Left lobe of liver (tissue), 2 donors: ENCODE data around the gene CDH22. TPM values are rescaled to one million over a fixed set of nuclear protein-coding genes. Genes with fewer than 3 reads are reported as not detected.

Source experiments
- ATAC-seq: fragments of 200-7000 bp; cut with Tn5 transposase; one replicate; pipeline ENCODE4 v1.9.1; 2020; ENCODE audit warnings: mild to moderate bottlenecking, moderate library complexity
- DNase-seq: peaks from one replicate; pipeline ENCODE4 v3.0.0-alpha.2; 2020; ENCODE audit warnings: low spot score
- total RNA-seq: library from RNA; stranded (reverse); gene quantifications from one replicate; pipeline ENCODE4 v1.2.1, GENCODE V29; 2021
- donor health status: DM: no; HTN: no; CAD: no; lungs with moderate emphysema.
- donor health status: DM: no; HTN: yes; CAD: no.

CDH22 gene
- total RNA-seq, 1 donor from 2014 or later, result 0.08 TPM

DNA sequence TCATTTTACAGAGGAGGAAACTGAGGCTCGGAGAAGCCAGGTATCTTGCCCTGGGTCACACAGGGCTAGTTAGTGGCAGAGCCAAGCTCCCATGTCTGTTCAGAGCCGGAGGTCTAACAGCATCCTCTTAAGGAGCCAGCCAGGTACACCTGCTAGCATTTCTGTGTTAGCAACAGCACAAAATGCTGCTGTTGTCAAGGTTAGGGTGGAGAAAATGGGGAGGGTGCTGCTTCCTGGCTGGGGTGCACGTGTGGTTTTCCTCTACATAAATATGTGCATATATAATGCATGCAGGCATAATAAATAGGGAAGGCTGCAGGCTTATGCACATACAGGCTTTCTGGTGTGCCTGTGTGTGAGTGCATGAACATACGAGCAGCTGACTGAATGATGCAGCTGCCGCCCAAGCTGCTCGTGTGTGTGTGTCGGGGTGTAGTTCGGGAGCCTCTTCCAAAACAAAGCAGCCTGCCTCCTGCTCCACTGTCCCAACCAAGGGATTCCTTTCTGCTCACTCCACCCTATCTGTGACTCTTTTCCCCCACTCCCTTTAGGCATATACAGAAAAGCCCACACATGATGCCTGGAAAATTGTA, 103.6 kb downstream of the CDH22 start:
- DNase-seq, result no peak
- ATAC-seq, result no peak

DNA sequence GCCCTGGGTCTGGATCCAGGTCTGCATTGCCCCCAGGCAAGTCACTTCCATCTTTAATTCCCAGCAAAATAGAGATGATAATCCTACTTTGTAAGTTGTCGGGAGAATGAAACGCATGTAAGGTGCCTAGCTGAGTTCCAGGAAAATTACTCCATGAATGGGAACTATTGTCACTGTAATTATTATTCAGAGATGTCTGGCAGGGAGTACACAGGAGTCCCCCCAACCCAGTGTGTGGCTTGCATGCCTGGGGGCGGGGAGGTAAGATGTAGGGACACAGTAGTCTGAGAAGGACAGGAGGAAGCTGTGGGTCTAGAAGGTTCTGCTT, 104.8 kb downstream of the CDH22 start:
- no peak for ATAC-seq
- no peak for DNase-seq

DNA sequence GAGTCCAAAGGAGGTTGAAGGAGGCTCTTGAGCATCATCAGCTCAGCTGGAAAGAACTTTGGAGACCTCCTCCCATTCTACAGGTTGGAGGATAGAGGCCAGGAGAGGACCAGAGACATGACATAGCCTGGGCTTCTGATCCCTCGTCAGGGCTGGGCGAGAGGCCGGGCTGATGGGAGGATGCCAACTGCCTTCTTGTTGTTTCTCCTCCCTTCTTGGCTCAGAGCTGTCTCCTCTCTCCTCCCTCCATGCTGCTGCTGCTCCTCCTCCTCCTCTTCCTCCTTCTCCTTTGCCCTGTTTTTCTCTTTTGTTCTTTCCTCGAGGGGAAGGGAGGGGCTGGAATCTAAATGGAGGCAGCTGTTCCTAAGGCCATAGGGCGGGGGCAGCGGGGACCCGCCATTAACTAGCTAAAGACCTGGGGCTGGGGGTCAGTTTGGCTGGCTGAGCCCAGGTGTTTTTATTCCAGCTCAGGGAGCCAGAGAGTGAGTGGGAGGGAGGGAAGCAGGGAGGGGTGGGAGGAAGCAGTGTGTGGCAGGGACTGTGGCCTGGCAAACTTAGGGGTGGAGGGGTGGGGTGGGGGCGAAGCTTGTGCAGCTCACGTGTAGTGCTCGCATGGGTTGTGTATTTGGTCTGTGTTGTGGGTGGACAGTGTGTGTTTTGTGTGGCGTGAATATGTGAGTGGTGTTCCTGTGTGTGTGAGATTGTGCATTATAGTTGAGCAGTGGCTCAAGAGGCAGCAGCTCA, 105.4 kb downstream of the CDH22 start:
- DNase-seq (no peak), ATAC-seq (no peak)

DNA sequence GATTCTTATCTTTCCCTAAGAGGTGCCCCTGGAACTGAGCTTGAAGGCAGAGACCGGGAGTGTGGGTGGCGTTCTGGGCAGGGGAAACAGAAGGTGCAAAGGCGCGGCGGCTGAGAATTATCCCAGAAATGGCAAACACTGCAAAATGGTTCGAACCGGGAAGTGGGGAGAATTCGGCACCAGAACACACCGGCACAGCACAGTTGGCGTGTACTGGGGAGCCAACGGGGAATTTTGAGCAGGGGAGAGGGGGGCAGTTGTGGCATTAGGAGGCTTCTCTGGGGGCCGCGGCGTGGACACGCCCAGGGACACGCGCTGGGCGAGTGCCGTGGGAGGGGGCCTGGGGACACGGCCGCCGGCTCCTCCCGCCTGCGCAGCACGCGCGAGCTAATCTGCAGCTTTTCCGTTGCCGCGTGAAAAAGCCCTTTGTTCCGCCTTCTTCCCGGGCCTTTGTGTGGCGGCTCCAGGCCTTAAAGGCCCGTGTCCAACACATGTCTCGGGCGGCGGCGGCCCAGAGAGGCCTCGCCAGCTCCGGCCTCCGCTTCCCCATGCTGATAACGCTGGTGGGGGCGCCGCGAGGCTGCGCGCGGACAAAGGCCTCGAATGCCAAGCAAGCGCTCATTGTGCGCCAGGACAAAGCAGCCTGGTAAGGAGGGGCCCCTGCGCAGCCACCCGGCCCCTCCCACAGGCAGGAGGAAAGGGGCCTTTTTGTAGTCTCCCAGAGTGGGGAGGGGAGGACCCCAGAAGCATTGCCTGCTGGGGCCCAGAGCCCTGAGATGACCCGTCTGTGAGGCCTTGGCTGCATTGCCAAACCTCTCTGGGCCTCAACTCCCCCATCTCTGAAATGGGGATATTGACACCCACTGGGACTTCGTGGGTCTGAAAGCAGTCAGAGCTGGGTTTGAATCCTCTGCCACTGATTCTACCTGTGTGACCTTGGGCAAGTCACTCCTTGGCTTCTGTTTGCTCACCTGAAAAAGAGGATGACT, 107.4 kb downstream of the CDH22 start:
- ATAC-seq (no peak), DNase-seq (no peak)

DNA sequence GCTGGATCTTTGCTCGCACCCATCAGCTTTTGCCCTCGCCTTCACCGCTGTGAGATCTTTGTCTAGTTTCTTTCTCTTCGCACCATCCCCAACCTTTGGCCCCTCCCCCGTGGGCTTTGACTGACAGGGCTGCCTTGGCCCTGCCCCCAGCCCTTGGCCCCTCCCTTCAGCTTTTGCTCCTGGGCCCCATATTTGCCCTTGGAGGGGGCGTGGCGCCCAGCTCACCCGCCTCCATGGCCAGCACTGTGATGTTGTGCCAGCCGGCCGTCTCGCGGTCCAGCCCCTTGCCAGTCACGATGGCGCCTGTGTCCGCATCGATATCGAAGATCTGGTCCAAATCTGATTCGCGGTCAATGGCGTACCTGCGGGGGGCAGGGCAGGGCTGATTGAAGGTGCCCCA, 109.1 kb downstream of the CDH22 start:
- no peak for DNase-seq

DNA sequence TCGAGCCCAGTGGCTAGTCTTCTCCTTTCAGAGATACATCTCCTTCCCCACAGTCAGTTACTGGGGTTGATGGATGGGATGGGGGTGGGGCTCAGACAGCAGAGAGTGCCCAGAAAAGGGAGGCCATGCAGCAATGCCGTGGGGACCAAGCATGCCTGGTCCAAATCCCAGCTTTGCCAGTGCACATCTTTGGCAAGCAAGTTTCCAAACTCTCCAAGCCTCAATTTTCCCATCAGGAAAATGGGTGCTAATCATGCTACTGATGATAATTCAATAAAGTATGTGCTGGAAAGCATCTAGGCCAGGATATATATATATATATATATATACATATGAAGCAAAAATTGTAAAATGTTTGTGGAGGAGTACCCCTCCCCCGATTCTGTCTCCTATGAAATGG, 111.3 kb downstream of the CDH22 start:
- DNase-seq, result no peak
- ATAC-seq, result no peak

More for the DNA sequence above, 109.1 kb downstream of the CDH22 start:
- no peak for ATAC-seq

DNA sequence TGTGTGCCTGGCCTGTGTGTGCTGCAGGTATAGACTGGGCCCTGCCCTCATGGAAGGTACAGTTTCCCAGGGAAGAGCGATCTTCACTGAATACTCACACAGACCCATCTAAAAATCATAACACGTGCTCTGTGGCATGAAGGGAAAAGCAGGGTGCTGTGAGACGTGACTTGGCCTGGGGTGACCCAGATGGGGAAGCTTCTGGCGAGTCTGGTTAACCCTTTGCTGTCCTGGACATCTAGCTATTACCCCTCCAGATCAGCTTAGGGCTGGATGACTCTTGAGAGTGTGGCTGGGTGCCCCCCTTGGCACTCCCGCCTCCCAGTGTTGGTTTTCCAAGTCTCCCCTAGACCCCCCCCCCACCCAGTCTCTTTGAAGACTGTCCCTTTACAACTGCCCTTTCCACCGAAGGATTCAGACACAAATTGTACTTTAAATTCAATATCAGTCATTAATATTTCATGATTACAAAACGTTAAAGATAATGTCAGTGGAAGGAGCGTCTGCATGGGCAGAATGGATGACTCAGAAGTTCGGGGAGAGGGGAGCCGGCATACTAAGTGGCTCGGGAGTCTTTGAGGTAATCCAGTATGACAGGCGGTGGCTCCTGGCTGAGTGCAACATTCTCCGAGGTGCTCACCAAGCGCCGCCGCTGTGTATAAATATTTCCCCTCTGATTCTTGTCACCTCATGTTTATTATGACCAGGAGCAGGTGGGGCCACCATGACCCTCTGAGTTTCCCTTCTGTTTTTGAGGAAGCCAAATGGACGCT, 112.8 kb downstream of the CDH22 start:
- DNase-seq, result no peak

DNA sequence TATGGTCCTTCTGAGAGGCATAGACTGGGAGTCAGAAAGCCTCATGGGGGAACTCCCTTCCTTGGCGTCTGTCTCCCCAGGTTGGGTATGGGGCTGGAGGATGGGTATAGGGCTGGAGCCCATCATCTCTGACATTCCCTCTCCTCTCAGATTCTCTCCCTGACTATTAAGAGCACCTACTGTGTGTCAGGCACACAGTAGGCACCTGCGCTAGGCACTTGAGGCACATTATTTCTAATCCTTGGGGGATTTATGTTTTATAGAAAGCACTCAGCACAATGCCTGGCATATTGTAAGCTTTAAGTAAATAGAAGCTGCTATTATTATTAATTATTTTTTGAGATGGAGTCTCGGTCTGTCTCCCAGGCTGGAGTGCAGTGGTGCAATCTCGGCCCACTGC, 113.9 kb downstream of the CDH22 start:
- no peak for DNase-seq
- ATAC-seq, result no peak

More for the DNA sequence above, 112.8 kb downstream of the CDH22 start:
- no peak for ATAC-seq

DNA sequence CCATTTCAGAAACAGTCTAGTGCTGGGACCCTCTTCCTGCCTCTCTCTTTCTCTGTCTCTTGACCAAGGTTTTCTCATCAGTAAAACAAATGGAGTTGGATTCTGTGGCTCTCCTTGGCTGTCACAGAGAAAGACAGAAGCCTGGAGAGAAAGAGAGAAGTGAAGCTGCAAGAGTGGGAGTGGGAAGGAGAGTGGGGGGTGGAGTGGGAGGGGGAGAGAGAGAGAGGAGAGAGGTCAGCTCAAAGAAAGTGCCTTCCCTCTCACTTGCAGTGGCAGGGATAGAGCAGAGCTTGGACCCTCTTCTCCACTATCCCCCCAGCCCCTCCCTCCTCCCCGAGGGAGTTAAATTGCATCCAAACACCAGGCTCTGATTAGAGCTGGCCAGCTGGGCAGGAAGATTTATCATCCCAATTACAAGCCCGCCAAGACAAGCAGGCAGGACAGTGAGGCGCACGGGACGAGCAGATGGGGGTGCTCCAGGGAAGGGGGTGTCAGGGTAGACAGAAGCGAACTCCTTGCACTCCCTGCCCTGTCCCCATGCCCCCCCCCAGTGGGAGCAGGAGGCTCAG, 115.8 kb downstream of the CDH22 start:
- DNase-seq (no peak), ATAC-seq (no peak)

DNA sequence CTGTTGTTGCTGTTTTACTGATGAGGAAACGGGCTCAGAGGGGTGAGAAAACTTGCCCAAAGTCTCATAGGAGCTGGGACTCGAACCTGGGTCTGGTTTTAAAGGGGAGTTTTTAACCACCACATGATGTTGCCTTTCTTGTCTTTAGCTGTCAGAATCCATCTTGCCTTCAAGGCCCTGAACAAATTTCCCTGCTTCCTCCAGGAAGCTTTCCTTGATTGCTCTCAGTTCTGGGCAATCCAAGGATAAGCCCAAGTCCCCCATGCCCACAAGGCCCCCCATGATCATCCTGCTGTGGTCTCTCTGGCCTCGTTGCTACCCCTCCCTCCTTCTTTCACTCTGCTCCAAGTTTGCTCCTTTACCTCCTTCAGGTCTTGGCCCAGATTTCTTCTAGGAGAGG, 116.7 kb downstream of the CDH22 start:
- ATAC-seq (no peak), DNase-seq (no peak)

DNA sequence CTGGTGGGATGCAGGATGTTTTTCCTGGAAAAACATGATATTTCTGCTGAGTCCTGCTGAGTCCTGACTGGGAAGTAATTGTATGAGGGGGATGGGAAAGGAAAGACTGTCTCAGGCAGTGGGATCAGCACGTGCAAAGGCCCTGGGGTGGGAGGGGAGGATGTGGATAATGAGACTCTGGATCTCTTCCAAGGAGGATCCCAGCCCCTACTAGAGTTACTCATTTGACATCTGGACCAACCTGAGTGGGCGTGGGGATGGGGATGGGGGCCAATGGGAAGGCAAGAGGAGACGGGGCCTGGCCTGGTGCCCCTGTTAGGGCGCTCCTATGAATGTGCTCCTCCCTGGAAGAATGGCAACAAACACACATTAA, 117.1 kb downstream of the CDH22 start:
- DNase-seq (no peak), ATAC-seq (no peak)

DNA sequence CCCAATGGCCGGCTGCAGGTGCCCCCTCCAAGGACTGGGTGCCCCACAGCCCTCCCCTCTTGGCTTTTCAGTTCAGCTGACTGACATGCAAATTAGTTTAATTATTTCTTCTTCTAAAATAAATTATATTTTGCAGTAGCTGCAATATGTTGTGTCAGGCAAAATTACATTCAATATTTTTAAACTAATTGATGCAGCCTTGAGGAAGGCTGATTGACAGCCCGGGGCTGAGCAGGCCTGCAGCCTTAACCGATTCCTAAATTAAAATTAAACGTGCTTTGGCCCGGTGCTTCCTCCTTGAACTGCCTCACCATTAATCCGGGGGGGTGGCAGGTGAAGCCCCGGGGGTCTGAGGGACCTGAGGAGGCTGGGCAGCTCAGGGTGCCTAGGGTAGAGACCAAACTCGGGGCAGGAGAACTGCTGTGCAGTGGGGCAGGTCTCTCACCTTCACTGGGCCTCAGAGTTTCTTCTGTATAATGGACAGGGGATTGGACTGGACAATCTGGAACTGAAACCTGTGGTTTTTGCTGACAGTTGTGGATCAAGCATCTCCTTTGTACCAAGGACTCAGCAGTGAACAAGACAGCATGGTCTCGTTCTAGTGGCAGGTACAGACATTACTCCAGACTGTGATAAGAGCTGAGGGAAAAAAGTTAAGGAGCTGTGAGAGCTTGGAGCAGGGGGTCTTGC, 117.7 kb downstream of the CDH22 start:
- ATAC-seq, result no peak

DNA sequence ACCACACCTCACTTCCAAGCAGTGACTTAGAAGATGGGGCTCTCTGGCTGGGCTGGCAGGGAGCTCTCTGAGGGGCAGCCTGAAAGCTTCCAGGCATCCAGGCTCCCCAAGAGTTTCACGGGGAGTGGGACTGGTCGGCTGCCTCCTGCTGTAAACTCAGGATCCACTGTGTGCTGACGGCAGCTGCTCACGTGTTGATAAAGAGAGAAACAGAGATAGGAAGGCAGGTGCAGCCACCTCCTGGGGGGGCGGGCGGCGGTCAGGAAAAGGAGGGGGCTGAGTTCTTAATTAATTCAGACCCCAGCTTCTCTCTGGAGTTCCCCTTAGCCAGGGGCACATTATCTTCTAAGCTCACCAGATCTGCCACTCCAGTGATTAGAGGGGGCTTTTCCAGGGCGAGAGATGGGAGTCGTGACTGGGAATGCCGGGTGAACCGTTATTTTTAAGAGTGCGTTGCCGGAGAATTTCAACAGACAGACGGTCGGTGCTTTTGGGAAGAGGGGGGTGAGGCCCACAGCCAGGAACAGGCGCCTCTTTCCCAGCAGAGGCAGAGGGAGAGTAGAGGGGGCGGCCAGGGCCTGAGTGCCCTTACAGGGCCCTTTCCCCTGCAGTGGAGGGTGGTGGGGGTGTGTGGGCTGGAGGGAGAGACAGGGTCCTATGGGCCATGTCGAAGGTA, 119.3 kb downstream of the CDH22 start:
- DNase-seq, result no peak
- ATAC-seq, result no peak

More for the DNA sequence above, 117.7 kb downstream of the CDH22 start:
- no peak for DNase-seq

DNA sequence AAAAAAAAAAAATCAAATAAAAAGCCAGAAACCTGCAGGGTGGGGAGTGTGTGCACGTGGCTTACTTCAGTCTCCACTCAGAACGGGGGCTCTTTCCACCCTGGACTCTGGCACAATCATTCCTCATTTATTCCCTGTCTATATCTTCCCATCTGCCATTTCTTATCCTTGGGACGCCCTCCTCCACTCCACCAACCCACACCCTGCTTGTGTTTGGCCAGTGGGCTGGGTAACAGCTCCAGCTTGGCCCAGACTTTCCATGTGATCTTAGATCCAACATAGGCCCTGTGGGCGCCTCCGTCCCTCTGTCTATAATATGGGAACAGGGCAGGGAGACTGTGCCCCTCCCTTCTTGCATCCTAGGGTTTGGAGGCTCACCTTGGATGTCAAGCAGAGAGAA, 122.1 kb downstream of the CDH22 start:
- DNase-seq, result no peak
- no peak for ATAC-seq

DNA sequence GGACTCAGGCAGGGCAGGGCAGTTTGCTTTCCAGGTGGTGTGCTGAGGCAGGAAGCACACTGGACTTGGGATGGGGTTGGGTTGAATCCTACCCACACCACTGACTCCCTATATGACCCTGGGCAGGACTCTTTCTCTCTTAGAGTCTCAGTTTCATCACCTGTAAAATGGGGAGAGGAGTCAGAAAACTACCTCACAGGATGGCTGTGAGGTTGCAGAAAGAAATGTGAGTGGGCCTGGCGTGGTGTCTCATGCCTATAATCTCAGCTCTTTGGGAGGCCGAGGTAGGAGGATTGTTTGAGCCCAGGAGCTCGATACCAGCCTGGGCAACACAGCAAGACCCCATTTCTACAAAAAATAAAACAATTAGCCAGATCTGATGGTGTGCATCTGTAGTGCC, 122.9 kb downstream of the CDH22 start:
- ATAC-seq, result no peak

DNA sequence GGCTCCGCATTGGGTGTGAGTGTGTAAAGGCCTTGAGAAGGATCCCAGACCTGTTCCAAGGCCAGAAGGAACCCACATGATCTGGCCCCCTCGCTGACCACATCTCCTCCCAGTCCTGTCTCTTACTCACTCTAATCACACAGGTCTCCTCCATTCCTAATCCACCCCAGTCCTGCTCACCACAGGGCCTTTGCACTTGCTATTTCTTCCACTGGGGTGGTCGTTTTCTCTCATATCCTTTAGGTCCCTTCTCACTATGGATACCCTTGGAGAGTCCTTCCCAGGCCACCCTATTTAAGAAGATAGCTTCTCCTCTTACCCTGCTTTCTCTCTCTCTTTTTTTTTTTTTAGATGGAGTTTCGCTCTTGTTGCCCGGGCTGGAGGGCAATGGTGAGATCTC, 124.5 kb downstream of the CDH22 start:
- ATAC-seq (no peak), DNase-seq (no peak)

More for the DNA sequence above, 122.9 kb downstream of the CDH22 start:
- DNase-seq, result no peak

DNA sequence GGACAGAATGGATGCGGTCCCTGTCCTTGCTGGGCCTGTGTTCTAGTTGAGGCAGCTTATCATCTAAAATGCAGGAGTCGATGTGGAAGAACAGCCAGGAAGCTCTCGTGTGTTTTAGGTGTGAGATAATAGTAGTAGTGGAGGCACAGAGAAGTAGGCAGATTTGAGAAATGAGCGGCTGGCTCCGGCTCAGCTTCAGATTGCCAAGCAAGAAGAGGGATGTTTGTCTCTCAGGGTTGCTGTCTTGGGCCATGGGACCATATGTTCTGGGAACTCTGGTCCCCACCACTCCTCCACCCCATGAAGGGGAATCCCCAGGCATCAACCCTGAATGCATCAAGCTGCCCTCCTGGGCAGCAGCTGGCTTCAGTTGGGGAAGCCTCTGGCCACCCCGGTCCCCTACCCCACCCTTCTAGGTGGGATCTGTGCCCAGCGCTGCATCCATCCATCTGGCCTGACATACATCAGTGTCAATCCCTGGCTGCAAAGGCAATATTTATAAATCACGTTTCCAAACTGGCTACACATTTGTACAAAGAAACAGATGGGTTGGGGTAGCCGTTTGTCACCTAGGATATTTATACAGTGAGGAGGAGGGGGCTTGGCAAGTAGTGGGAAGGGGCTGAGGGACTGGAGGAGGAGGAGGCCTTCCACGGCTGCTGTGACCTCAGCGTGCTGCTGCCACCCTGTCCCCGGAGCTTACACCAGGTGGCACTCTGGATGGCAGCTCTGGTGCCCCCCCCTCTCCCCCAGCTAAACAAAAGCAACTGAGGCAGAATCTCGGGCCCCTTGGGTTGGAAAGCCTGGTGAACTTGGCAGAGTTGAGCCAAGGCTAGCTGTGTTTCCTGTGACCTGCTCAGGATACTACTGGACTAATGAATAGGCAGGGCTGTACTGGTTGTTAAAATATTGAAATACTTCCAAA, 125.8 kb downstream of the CDH22 start:
- no peak for ATAC-seq
- DNase-seq, result no peak

DNA sequence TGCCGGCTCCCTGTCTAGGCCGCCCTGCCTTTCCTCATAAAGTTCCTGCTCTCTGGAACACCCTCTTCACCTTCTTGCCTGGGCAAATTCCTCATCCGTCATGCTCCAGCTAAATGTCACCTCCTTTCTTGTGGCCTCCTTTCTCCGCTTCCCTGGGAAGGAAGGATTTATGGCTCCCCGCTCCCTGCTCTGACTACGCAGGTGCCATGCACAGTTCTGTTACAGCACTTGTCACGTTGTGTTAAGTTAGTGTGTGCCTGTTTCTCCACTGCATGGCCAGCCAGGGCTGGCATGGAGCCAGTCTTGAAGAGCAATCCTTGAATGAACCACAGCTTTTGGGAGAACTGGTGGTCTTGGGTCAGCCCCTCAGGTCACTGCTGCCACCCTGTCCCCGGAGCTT, 128.4 kb downstream of the CDH22 start:
- DNase-seq, result no peak
- no peak for ATAC-seq
